Kidney epithelial cell (primary cell): ENCODE results near the gene SETD1B. TPM values are rescaled to one million over a fixed set of nuclear protein-coding genes. Genes with fewer than 3 reads are reported as not detected.

Experiments
- DNase-seq: peaks from one replicate; pipeline ENCODE4 v3.0.0-alpha.2; 2010; ENCODE audit warnings: low read depth
- H3K27me3 ChIP-seq: 2 replicates; pipeline ENCODE4 v1.6.0; 2011; ENCODE audit warnings: low read length; ENCODE audit not compliant: control insufficient read depth, insufficient read depth
- H3K36me3 ChIP-seq: 2 replicates; pipeline ENCODE4 v1.5.1; 2011; ENCODE audit warnings: low read length; ENCODE audit not compliant: control insufficient read depth, insufficient read depth
- H3K4me3 ChIP-seq: 2 replicates; pipeline ENCODE4 v1.5.1; 2011; ENCODE audit warnings: low read depth, mild to moderate bottlenecking, control low read depth, low read length
- total RNA-seq: library from RNA; depleted of rRNA; stranded (reverse); fragments of >200 nt; gene quantifications from 2 replicates; pipeline ENCODE4 v1.2.3, GENCODE V29; 2015
- TF ChIP-seq, protein P1 (sequence below): IDR thresholded peaks from 2 replicates; pipeline ENCODE4 v1.5.1; 2011; ENCODE audit warnings: mild to moderate bottlenecking, moderate library complexity, low read length, control low read depth, inconsistent platforms; ENCODE audit not compliant: insufficient read depth, poor library complexity, severe bottlenecking

Gene SETD1B
- total RNA-seq, 1 donor from 2014 or later, result 8.1 TPM

DNA sequence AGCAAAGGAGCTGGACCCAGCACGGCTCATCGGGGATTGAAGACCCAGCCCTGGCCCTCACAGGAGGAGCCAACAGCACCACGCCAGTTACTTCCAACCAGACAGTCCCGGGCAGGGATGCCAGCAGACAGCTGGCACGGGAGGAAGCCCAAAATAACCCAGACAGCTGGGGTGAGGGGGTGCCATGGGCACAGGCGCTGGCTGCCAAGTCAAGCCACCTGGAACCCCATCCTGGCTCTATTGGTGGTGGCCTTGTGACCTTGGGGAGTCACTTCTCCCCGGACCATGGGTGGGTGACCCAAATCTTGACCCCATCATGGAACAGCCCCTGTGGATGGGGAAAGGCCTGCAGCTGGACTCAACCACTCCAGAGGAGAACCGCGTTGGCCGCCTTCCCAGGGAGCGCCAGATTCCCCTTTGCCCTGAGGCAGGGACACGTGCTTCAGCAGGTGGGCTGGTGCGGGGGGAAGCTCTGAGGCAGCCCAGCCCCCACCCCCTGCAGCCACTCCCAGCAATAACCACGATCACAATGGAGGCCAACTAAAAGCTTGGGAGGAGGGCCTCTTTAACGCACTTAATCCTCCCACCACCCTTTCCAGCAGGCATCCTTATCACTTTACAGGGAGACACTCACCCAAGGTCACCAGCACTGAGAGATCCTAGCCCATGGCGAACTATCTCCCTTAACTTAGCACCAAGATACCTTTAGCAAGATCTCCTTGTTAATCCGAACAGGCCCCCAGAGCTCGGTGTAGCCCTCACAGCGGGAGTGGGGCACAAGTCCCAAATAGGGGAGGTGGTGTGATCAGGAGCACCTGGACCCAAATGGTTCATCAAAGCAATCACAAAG is 5.6 kb upstream of the SETD1B start:
- H3K4me3 ChIP-seq, result peak overlapping the region; percentile 55
- TF ChIP-seq, protein P1, sequence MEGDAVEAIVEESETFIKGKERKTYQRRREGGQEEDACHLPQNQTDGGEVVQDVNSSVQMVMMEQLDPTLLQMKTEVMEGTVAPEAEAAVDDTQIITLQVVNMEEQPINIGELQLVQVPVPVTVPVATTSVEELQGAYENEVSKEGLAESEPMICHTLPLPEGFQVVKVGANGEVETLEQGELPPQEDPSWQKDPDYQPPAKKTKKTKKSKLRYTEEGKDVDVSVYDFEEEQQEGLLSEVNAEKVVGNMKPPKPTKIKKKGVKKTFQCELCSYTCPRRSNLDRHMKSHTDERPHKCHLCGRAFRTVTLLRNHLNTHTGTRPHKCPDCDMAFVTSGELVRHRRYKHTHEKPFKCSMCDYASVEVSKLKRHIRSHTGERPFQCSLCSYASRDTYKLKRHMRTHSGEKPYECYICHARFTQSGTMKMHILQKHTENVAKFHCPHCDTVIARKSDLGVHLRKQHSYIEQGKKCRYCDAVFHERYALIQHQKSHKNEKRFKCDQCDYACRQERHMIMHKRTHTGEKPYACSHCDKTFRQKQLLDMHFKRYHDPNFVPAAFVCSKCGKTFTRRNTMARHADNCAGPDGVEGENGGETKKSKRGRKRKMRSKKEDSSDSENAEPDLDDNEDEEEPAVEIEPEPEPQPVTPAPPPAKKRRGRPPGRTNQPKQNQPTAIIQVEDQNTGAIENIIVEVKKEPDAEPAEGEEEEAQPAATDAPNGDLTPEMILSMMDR, result no peak

DNA sequence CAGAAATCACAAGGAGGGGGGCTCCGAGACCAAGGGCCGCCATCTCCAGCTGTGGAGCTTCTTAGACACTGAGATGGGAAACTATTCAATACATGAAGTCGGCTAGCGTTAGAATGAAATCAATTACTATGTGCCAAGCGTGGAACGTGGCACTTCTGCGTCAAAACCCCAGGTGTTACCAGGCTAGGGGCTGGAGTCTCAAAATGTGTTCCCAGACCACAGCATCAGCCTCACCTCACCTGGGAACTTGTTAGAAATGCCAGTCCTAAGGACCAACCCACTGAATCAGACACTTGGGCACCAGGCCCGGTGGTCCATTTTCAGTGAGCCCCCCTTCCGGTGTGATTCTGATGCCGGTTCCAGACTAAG is 5.0 kb upstream of the SETD1B start:
- Histone ChIP-seq H3K4me3 (peak overlapping the region; percentile 55), H3K36me3 (peaks cover 1% of the 10 kb centered on the region), H3K27me3 (no peaks in the 10 kb centered on the region)
- TF ChIP-seq, protein P1, result no peak
- DNase-seq, result no peak

More for the DNA sequence above, 5.6 kb upstream of the SETD1B start:
- DNase-seq, result no peak
- Histone ChIP-seq H3K36me3 (peaks cover 1% of the 10 kb centered on the region), H3K27me3 (no peaks in the 10 kb centered on the region)

DNA sequence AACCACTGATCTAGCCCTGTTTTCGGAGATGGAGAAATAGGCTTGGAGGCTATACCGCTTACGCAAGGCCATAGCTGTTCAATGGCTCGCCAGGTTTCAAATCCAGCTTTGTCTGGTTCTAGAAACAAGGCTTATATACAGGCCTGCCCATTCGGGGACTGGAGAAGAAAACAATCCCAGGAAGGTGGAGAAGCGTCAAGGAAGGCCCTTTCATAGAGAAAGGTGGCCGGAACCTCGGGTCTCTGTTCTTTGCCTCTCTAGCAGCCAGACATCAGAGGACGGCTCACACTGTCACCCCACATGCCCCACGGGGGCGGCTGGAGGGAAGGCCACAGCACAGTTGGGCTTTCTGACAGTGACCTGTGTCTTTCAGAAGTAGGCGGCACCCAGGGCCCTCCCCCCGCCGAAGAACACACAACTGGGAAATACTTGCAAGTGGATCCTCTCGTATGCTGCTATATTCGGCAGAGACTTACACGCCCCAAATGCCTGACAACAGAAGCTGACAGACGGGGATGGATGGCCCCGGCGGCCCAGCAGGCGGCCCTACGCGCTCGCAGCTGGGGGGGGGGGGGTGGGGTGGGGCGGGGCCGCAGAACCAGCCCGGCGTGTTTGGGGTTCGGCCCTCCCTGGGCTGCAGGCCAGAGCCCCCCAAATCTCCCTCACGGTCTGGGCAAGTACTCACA is 4.5 kb upstream of the SETD1B start:
- no peak for DNase-seq
- Histone ChIP-seq H3K27me3 (no peaks in the 10 kb centered on the region), H3K36me3 (peaks cover 1% of the 10 kb centered on the region), H3K4me3 (peak overlapping the region; percentile 55)
- TF ChIP-seq, protein P1, result no peak

DNA sequence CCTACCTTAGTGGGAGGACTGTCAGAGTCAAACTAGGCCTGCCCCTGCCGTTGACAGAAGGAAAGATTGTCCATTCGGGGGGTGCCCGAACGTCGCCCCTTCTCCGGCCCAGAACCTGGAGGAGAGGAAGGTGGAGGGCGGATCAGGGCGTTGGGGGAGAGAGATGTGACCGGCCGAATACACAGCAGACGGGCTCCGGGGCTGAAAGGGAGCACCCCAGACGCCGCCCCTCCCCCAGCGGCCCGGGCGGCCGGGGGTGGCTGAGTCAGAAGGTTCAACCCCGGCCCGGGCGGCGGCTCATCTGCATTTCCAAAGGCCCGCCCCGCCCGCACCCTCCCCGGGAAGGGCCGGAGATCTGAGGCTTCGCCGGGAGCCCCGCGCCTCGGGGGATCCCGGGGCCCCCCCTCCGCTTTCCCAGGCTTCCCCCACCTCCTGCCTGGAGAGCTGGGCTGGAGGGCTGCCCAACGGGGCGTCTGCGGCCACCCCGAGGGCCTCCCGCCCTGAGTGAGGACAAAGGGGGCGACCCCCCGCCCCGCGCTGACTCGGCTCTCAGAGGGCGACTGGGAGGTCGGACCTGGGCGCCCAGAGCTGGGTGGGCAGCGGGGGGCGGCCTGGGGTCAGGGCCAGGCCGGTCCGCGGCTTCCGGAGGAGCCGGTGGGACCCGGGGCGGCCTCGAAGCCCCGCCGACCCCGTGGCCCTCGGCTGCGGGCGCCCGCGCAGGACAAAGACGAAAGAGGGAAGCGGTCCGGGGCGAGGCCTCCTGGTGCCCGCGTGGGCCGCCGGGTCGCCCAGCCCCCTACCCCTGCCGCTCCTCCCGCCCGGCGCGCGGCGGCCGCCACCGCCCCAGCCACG is 3.7 kb upstream of the SETD1B start:
- no peak for DNase-seq
- TF ChIP-seq, protein P1, result no peak
- Histone ChIP-seq H3K36me3 (peaks cover 1% of the 10 kb centered on the region), H3K4me3 (peak overlapping the region; percentile 55), H3K27me3 (no peaks in the 10 kb centered on the region)

DNA sequence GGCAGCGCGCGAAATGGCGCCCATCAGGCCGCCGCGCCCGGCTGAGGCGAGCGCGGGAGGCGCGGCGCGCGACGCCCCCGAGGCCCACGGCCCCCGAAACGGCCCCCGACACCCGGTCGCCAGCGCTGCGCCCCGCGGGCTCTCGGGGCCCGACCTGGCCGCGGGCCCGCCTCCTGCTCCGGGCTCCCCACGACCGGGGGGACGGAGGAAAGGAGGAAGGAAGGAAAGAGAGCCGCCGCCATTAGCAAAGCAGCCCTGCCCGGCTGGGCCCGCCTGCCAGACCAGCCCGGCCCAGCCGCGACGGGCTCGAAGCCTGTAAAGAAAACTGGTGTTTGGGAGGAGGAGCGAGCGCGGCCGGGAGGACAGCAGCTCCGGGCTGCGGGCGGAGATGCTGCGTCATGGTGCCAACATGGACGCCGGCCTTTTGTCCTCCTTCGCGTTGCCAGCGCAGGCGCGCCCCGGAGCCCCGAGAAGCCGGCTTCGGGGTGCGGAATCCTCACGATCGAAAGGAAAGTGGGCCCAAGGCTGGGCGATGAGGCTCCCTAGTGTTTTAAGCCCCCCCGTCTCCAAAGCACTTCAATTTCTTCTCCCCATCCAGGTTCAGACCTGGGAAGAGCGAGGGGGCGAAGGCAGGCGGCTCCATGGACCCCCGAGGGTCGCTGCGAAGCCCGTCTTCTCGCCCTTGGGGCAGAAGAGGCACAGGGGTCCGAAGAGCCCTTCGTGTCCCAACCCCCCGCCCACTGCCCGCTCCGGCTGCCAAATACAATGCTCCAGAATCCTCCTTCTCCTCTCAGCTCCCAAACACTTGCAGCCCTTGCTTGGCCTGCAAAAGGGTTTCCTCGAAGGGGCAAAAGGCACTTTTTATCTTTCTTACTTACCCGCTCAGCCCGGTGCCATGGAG is 2.9 kb upstream of the SETD1B start:
- no peak for DNase-seq
- H3K4me3 ChIP-seq, result peak overlapping the region; percentile 68
- peaks cover 1% of the 10 kb centered on the region for H3K36me3 ChIP-seq
- H3K27me3 ChIP-seq, result no peaks in the 10 kb centered on the region
- TF ChIP-seq, protein P1, result no peak
